ENCODE measurements around the gene BSPRY. TPM values are rescaled to one million over a fixed set of nuclear protein-coding genes. Genes with fewer than 3 reads are reported as not detected.
"Not testable (repeated sequence)": the region's sequence is repeated elsewhere in the genome, so short reads cannot be mapped to it uniquely, and the experiment has no call there.

Gene BSPRY
- total RNA-seq, 4 donors from 2014 or later: 0.52 to 0.99 (median 0.70) TPM

GRCh38 chr9:113401027-113401792 lies 51.9 kb downstream of the BSPRY start, which contains the start of gene ALAD:
Gene ALAD (minus strand): TSS chr9:113401284. CDS start chr9:113393559, 7,725 bp downstream.
- peak; percentile 79 to 84 for TF ChIP-seq POLR2AphosphoS5 (IDR thresholded peaks at IDR 0.05)
- no peak for TF ChIP-seq EP300 (IDR thresholded peaks at IDR 0.05)
- TF ChIP-seq CTCF (IDR thresholded peaks at IDR 0.05): peak; percentile 87 to 97 (median 94)
- no peak for TF ChIP-seq POLR2A (IDR thresholded peaks at IDR 0.05; ENCODE audit: low read depth)
- intact Hi-C loops (cut with DNase I): loop anchor here (5.0 to 10.0 kb wide), 4 partner anchors 54 to 256 kb away; partner anchors contain the start of genes BSPRY, RNF183 and WDR31
- Histone ChIP-seq H3K36me3 (peaks cover 0 to 8% (median 1%) of the 10 kb centered on the region in 4 donors), H3K27me3 (no peaks in the 10 kb centered on the region), H3K4me3 (peak within 1 kb of the TSS; percentile 79 to 95 (median 83)), H3K9me3 (no peaks in the 10 kb centered on the region), H3K4me1 (peaks cover 26 to 27% (median 27%) of the 10 kb centered on the region in 4 donors), H3K27ac (replicated peaks in 1 of 4) (peak within 1 kb of the TSS; percentile 70 to 82 (median 76))
- 5% methylated on average over 20 of the region's 50 CpGs for WGBS
- DNase-seq (ENCODE audit: extremely low spot score): peak; percentile 99

GRCh38 chr9:113403646-113404045 lies 54.3 kb downstream of the BSPRY start:
- intact Hi-C loops (cut with DNase I): loop anchor here (5.0 to 10.0 kb wide), 4 partner anchors 51 to 254 kb away; partner anchors contain the start of genes BSPRY, RNF183 and WDR31
- Histone ChIP-seq H3K27me3 (no peaks in the 10 kb centered on the region), H3K4me1 (peaks cover 26 to 43% (median 32%) of the 10 kb centered on the region in 4 donors), H3K9me3 (no peaks in the 10 kb centered on the region), H3K36me3 (peaks cover 4 to 19% (median 15%) of the 10 kb centered on the region in 4 donors), H3K4me3 (no peak overlapping the region), H3K27ac (replicated peaks in 1 of 4) (no peak overlapping the region)
- no peak for TF ChIP-seq EP300 (IDR thresholded peaks at IDR 0.05)
- no peak for TF ChIP-seq POLR2A (IDR thresholded peaks at IDR 0.05; ENCODE audit: low read depth)
- no peak for TF ChIP-seq CTCF (IDR thresholded peaks at IDR 0.05)
- TF ChIP-seq POLR2AphosphoS5 (IDR thresholded peaks at IDR 0.05): no peak
- no peak for DNase-seq (ENCODE audit: extremely low spot score)
- 72% methylated on average over 2 of the region's 2 CpGs for WGBS

- DNase-seq (ENCODE audit: extremely low spot score); H3K4me3 ChIP-seq; H3K9me3 ChIP-seq; H3K27me3 ChIP-seq: not testable (repeated sequence)
- Histone ChIP-seq H3K4me1 (peaks cover 20 to 34% (median 28%) of the 10 kb centered on the region in 4 donors), H3K36me3 (peaks cover 6 to 23% (median 19%) of the 10 kb centered on the region in 4 donors), H3K27ac (replicated peaks in 1 of 4) (peak overlapping the region in 2 of 4 donors; percentile 15 to 28)
- intact Hi-C loops (cut with DNase I): loop anchor here (5.0 to 10.0 kb wide), 4 partner anchors 48 to 134 kb away; partner anchors contain the start of genes BSPRY, RNF183 and WDR31
- 84% methylated on average over 9 of the region's 9 CpGs for WGBS
These were observed 57.0 kb downstream of the BSPRY start for GRCh38 chr9:113406353-113406752.

- WGBS: 32% methylated on average over 7 of the region's 7 CpGs
- H3K4me3 ChIP-seq; H3K27me3 ChIP-seq; H3K9me3 ChIP-seq; DNase-seq (ENCODE audit: extremely low spot score): not testable (repeated sequence)
- peak; percentile 50 to 71 (median 58) for TF ChIP-seq CTCF (IDR thresholded peaks at IDR 0.05)
- peaks cover 14 to 31% (median 26%) of the 10 kb centered on the region in 4 donors for H3K4me1 ChIP-seq
- peak overlapping the region in 2 of 4 donors; percentile 15 to 28 for H3K27ac ChIP-seq (replicated peaks in 1 of 4)
- intact Hi-C loops (cut with DNase I): loop anchor here (5.0 to 10.0 kb wide), 4 partner anchors 48 to 135 kb away; partner anchors contain the start of genes BSPRY, RNF183 and WDR31
- peaks cover 6 to 23% (median 19%) of the 10 kb centered on the region in 4 donors for H3K36me3 ChIP-seq
These were observed 57.7 kb downstream of the BSPRY start for GRCh38 chr9:113406873-113407511.

- Histone ChIP-seq H3K4me1 (peaks cover 14 to 31% (median 25%) of the 10 kb centered on the region in 4 donors), H3K36me3 (peaks cover 6 to 23% (median 19%) of the 10 kb centered on the region in 4 donors), H3K9me3 (no peaks in the 10 kb centered on the region), H3K27me3 (no peaks in the 10 kb centered on the region), H3K4me3 (peak overlapping the region; percentile 71 to 88 (median 82)), H3K27ac (replicated peaks in 1 of 4) (peak overlapping the region; percentile 90 to 97 (median 96))
- no peak for TF ChIP-seq EP300 (IDR thresholded peaks at IDR 0.05)
- no peak for TF ChIP-seq POLR2AphosphoS5 (IDR thresholded peaks at IDR 0.05)
- WGBS: 50% methylated on average over 10 of the region's 10 CpGs
- DNase-seq (ENCODE audit: extremely low spot score): no peak
- intact Hi-C loops (cut with DNase I): loop anchor here (5.0 to 10.0 kb wide), 4 partner anchors 45 to 137 kb away; partner anchors contain the start of genes BSPRY, RNF183 and WDR31
These were observed 60.1 kb downstream of the BSPRY start for GRCh38 chr9:113409481-113409880.
